NCI-H128 (cell line): ENCODE results near the gene SET.
A peak's percentile ranks its signal among the peaks of the same experiment; 100 is the strongest.

Experiments used
- DNase-seq: peaks from one replicate; lab custom pipeline; 2025; ENCODE audit not compliant: unreplicated experiment; lab: John Stamatoyannopoulos, UW

Gene SET

GRCh38 chr9:128728298-128728697 lies 39.3 kb downstream of the SET start:
- DNase-seq = no peak

- no peak for DNase-seq
Measured at GRCh38 chr9:128729302-128729701, 40.3 kb downstream of the SET start.

GRCh38 chr9:128729766-128730517 lies 40.9 kb downstream of the SET start:
- DNase-seq = no peak

- DNase-seq = no peak
Measured at GRCh38 chr9:128731093-128731492, 42.1 kb downstream of the SET start.

GRCh38 chr9:128731691-128732090 lies 42.7 kb downstream of the SET start:
- no peak for DNase-seq

GRCh38 chr9:128732576-128732975 lies 43.6 kb downstream of the SET start:
- DNase-seq = no peak

GRCh38 chr9:128733256-128733655 lies 44.2 kb downstream of the SET start:
- DNase-seq = peak; percentile 74

- no peak for DNase-seq
Measured at GRCh38 chr9:128735373-128735772, 46.4 kb downstream of the SET start.

GRCh38 chr9:128742401-128742800 lies 53.4 kb downstream of the SET start:
- DNase-seq = no peak

GRCh38 chr9:128743421-128743820 lies 54.4 kb downstream of the SET start:
- no peak for DNase-seq
